Retinal pigment epithelial cell (primary cell): ENCODE measurements around the gene ARHGAP24.

Source experiments
- DNase-seq: peaks from one replicate; pipeline ENCODE4 v3.0.0-alpha.2; 2010; ENCODE audit warnings: low read depth
- H3K4me3 ChIP-seq: 2 replicates; pipeline ENCODE4 v1.5.1; 2011; ENCODE audit warnings: mild to moderate bottlenecking, low read length, control low read depth, moderate library complexity
- TF ChIP-seq, protein P1 (sequence below): conservative IDR thresholded peaks from 2 replicates; pipeline ENCODE4 v1.5.1; 2011; ENCODE audit warnings: low read depth, low read length, control low read depth, inconsistent platforms

Gene ARHGAP24

DNA sequence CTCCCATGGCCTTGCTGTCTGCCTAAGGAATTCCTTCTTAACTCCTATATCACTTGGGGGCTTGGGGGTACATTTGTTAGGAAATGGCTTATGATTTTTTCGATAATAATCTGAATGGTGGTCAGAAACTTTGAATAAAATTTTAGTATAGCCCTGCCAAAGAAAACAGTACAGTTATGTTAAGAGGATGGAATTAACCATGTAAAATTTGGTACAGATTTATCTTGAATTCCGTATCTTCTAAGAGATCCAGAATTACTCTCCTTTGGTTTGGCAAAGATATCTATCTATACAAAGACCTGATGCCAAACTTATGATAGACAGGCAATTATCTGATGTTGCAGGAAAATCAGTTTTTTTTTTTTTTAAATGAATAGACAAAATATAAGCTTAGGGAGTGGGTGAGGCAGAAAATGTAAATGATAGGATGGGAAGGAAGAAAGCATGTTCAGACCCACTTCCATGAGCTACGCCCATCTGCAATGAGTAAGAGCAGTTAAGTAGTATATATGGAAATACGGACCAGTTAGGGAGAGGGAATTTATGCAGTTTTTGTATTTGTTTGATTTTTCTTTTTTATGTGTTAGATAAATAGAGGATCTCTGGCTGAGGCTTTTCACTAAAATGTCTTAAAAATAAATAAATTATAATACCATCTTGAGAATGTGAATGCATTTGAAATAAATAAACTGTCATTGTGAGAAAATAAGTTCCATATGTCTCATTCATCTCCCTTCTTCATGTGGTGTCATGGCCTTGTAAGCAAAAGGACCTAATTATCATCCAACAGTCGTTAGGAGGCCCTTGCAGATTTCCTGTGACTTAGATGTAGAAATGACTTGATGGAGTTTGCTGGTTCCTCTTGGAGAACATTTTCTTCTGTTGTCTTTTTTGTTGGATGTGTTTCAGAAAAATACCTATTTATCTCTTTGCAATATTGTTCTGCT is 389.6 kb downstream of the ARHGAP24 start:
- TF ChIP-seq, protein P1, sequence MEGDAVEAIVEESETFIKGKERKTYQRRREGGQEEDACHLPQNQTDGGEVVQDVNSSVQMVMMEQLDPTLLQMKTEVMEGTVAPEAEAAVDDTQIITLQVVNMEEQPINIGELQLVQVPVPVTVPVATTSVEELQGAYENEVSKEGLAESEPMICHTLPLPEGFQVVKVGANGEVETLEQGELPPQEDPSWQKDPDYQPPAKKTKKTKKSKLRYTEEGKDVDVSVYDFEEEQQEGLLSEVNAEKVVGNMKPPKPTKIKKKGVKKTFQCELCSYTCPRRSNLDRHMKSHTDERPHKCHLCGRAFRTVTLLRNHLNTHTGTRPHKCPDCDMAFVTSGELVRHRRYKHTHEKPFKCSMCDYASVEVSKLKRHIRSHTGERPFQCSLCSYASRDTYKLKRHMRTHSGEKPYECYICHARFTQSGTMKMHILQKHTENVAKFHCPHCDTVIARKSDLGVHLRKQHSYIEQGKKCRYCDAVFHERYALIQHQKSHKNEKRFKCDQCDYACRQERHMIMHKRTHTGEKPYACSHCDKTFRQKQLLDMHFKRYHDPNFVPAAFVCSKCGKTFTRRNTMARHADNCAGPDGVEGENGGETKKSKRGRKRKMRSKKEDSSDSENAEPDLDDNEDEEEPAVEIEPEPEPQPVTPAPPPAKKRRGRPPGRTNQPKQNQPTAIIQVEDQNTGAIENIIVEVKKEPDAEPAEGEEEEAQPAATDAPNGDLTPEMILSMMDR = no peak
- no peak for DNase-seq
- no peak overlapping the region for H3K4me3 ChIP-seq

DNA sequence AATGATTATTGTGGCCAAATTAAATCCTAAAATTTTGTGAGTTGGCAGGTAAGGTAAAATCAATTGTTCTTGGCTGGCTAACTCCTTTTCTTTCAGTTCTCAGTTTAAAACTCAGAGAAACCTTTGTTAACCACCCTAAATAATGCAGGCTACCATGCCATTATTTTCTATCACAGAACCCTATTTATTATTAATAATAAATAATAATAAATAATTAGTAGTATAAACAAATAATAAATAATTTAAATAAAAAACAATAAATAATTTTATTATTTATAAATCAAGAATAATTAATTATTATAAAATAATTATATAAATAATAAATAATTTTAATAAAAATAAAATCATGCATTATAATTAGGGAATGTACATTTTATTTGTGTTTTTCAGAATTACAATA is 390.3 kb downstream of the ARHGAP24 start:
- no peak for DNase-seq
- TF ChIP-seq, protein P1 = no peak
- H3K4me3 ChIP-seq = no peak overlapping the region

DNA sequence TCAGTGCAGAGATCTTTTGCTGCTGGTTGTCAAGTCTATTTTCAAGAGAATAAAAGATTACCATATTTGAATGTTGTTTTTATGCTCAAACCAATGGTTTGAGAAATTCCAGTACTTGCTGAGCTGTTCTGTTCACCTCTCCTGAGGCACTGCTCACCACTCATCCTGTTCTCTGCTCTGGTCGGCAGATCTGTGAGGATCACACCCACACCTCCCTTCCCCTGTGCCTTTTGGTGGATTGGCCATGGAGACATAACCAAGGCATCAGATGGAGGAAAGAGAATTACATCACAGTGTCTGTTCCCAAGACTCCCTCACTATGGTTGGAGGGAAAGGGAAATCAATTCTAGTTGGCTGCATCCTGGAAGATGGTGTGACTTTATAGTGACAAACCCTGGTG is 391.6 kb downstream of the ARHGAP24 start:
- H3K4me3 ChIP-seq = no peak overlapping the region
- TF ChIP-seq, protein P1 = no peak
- no peak for DNase-seq

DNA sequence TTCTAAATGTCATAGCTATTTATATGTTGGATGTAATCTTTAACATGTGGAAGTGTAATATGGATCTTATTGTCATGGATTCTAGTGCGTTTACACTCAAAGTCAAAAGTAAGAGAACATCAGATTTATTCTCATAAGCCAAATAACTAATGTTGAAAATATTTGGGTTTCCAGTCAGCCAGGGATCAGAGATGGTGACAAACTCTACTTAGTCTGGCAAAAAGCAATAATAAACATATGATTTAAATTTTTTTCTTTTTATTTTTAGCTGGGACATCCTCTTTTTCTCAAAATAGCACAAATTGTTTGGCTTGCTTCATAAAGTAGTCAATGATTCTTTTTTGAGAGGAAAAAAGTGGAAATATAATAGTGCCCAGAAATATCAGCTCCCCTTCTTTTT is 392.3 kb downstream of the ARHGAP24 start:
- DNase-seq = no peak
- no peak overlapping the region for H3K4me3 ChIP-seq
- TF ChIP-seq, protein P1 = no peak

DNA sequence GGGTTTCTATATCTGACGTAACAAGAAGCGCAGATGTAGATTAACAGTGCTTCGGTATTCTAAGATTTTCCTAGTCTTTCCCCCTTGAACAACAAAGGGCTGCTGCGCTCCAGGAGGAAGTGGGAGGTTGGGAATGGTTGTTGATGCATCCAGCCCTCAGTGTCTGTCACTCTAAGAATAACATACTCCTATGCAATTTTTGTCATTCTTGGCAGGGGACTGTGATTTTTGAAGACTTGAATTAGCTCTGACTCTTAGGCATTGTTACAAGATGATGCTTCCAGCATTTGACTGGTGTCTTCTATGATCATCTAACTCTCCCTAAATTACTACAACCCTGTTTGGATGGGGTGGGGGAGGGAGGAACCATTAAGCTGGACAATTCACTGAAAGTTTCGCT is 394.2 kb downstream of the ARHGAP24 start:
- no peak for DNase-seq
- no peak overlapping the region for H3K4me3 ChIP-seq
- TF ChIP-seq, protein P1 = no peak

DNA sequence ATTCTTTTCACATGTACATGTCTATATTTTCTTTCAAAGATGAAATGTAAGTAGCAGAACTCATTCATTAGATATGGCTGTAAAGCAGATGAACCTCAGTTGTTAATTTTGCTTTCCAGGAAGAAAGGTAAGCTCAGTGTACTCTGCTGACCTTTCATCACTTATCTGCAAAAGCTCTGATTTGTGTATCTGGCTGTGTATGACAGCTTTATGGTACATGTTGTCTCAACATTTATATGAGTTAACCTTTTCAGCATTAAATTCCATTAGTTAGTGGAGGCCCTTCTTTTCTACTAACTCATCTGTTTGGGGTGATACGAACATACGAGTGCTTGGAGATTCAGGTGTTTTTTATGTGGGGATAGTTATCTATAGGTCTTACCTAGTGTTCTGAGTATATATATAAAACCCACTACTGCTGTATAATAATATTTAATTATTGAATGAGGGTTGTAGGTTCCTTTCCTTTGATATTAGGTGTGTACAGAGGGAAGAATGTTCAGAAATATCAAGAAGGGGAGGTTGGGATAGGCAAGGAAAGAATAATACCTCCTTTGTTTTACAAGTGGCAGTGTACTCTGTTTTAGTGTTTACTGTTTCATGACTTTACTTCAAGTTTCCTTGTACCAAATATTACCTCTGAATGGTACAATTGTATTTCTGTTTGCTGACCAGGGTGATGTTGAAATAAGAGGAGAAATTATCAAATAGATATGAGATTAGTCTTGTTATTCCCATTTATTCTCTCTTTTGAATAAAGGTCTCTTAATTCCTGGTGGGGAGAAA is 395.5 kb downstream of the ARHGAP24 start:
- no peak overlapping the region for H3K4me3 ChIP-seq
- DNase-seq = no peak
- TF ChIP-seq, protein P1 = no peak

DNA sequence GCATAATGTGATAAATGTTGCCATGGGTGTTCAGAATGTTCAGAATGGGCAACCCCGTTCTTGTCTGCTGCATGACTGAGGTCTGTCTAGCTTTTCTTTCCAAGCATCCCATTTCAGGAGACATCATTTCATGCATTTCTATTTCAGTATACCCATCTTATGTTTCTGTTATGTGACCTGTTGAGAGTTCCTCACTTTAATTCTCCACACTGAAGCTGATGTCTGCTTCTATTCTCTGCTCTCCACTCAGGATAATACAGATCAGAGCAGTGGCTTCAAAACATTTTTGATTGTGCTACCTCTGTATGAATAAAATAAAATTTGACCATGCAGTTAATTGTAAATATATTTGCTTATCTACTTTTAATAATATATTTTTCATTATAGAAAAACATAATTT is 398.6 kb downstream of the ARHGAP24 start:
- no peak for DNase-seq
- no peak overlapping the region for H3K4me3 ChIP-seq
- TF ChIP-seq, protein P1 = no peak
